Thymus (tissue), 14 donors: Measurements from ENCODE around the gene GATA6. TPM values are rescaled to one million over a fixed set of nuclear protein-coding genes. Genes with fewer than 3 reads are reported as not detected.
A peak's percentile ranks its signal among the peaks of the same experiment; 100 is the strongest.

Experiments used
- DNase-seq, 9 donors: peaks; one replicate each; pipeline ENCODE4 v3.0.0-alpha.2; 2013; ENCODE audit warnings: low spot score in 9 of 9, low read depth in 6 of 9, missing footprints in 1 of 9
- H3K27ac ChIP-seq, 2 donors: one replicate each; pipeline ENCODE4 v1.5.1; 2013; ENCODE audit warnings: control low read depth in 1 of 2, low read depth in 1 of 2, low read length in 1 of 2, mild to moderate bottlenecking in 1 of 2, moderate library complexity in 1 of 2
- H3K27me3 ChIP-seq, 2 donors: one replicate each; pipeline ENCODE4 v1.5.1; 2013; ENCODE audit warnings: low read length in 1 of 2; ENCODE audit not compliant: control insufficient read depth in 2 of 2, insufficient read depth in 1 of 2
- H3K36me3 ChIP-seq, 2 donors: one replicate each; pipeline ENCODE4 v1.5.1; 2013; ENCODE audit warnings: low read length in 1 of 2, mild to moderate bottlenecking in 1 of 2, moderate library complexity in 1 of 2; ENCODE audit not compliant: control insufficient read depth in 2 of 2, insufficient read depth in 2 of 2
- H3K4me1 ChIP-seq, 2 donors: one replicate each; pipeline ENCODE4 v1.5.1; 2013; ENCODE audit warnings: low read length in 2 of 2; ENCODE audit not compliant: control insufficient read depth in 2 of 2, insufficient read depth in 2 of 2
- H3K4me3 ChIP-seq, 2 donors: one replicate each; pipeline ENCODE4 v1.5.1; 2013; ENCODE audit warnings: low read length in 2 of 2, control low read depth in 1 of 2, mild to moderate bottlenecking in 1 of 2
- H3K9me3 ChIP-seq, 2 donors: one replicate each; pipeline ENCODE4 v1.5.1; 2013; ENCODE audit warnings: low read length in 1 of 2, mild to moderate bottlenecking in 1 of 2; ENCODE audit not compliant: control insufficient read depth in 2 of 2, insufficient read depth in 1 of 2
- WGBS: extraction: QIAGEN DNeasy Blood & Tissue Kit; methylation state at CpG from one replicate; pipeline ENCODE4 v1.1.7; 2013; 5-methylcytosine and 5-hydroxymethylcytosine counted together
- long read RNA-seq, 10 donors: transcript quantifications; one replicate each; lab custom pipeline, GENCODE V29; 2026
- polyA plus RNA-seq: library from polyadenylated mRNA; stranded (reverse); fragments of 200-250 nt; gene quantifications from one replicate; pipeline ENCODE4 v1.2.3, GENCODE V29; 2013
- total RNA-seq: library from RNA; stranded (reverse); fragments of 120-200 nt; gene quantifications from one replicate; pipeline ENCODE4 v1.2.4, GENCODE V29; 2013
- donor health status: healthy.

The GATA6 gene
- total RNA-seq (0.47 TPM), polyA plus RNA-seq (2.0 TPM)
- long read RNA-seq, donor 1 = 0 reads
- long read RNA-seq, donor 2, partial matches to known transcripts = 0 of 1 reads
- long read RNA-seq, donor 2, other reads (novel, unspliced or antisense) = 0 of 1 reads
- long read RNA-seq, donor 3, partial matches to known transcripts = 0 of 1 reads
- long read RNA-seq, donor 3, other reads (novel, unspliced or antisense) = 0 of 1 reads
- long read RNA-seq, donor 4 = 0 reads
- long read RNA-seq, donor 5 = 0 reads
- long read RNA-seq, donor 6, partial matches to known transcripts = 0 of 2 reads
- long read RNA-seq, donor 6, other reads (novel, unspliced or antisense) = 0 of 2 reads
- long read RNA-seq, donor 7 = 0 reads
- long read RNA-seq, donor 8, partial matches to known transcripts = 0 of 1 reads
- long read RNA-seq, donor 8, other reads (novel, unspliced or antisense) = 0 of 1 reads
- long read RNA-seq, donor 9, partial matches to known transcripts = 0 of 1 reads
- long read RNA-seq, donor 9, other reads (novel, unspliced or antisense) = 0 of 1 reads
- long read RNA-seq, donor 10 = 0 reads

GRCh38 chr18:22169011-22169888 is at the start of gene GATA6:
GATA6 (plus strand) TSS chr18:22169589; CDS start chr18:22171145, 1,556 bp downstream.
- 1% methylated on average over 86 of the region's 87 CpGs for whole genome bisulfite sequencing
- Histone ChIP-seq H3K4me3 (peak within 1 kb of the TSS; percentile 35 to 49), H3K9me3 (peaks cover 0 to 1% of the 10 kb centered on the region in 2 donors), H3K27me3 (peaks cover 96 to 97% of the 10 kb centered on the region in 2 donors), H3K27ac (peak within 1 kb of the TSS; percentile 31 to 43), H3K4me1 (peaks cover 3 to 9% of the 10 kb centered on the region in 2 donors), H3K36me3 (no peaks in the 10 kb centered on the region)
- peak in 3 of 9 donors; percentile 9 to 43 (median 28) for DNase-seq

GRCh38 chr18:22124970-22125369 is 44.4 kb upstream of the GATA6 start:
- 93% methylated on average over 1 of the region's 1 CpG for WGBS
- H3K4me1 ChIP-seq = no peaks in the 10 kb centered on the region

GRCh38 chr18:22128954-22129353 is 40.4 kb upstream of the GATA6 start:
- no peaks in the 10 kb centered on the region for H3K36me3 ChIP-seq
- H3K4me1 ChIP-seq = no peaks in the 10 kb centered on the region
- H3K27ac ChIP-seq = no peak overlapping the region
- 90% methylated on average over 5 of the region's 5 CpGs for WGBS
- H3K27me3 ChIP-seq = no peaks in the 10 kb centered on the region
- no peaks in the 10 kb centered on the region for H3K9me3 ChIP-seq
- DNase-seq = no peak
- no peak overlapping the region for H3K4me3 ChIP-seq

More at GRCh38 chr18:22124970-22125369, 44.4 kb upstream of the GATA6 start:
- H3K4me3 ChIP-seq = no peak overlapping the region
- no peaks in the 10 kb centered on the region for H3K27me3 ChIP-seq
- H3K27ac ChIP-seq = no peak overlapping the region
- no peaks in the 10 kb centered on the region for H3K36me3 ChIP-seq
- no peak for DNase-seq
- H3K9me3 ChIP-seq = no peaks in the 10 kb centered on the region

- 66% methylated on average over 1 of the region's 1 CpG for WGBS
- no peaks in the 10 kb centered on the region for H3K27me3 ChIP-seq
These were observed 39.6 kb upstream of the GATA6 start for GRCh38 chr18:22129778-22130177.

GRCh38 chr18:22132258-22132657 is 37.1 kb upstream of the GATA6 start:
- Histone ChIP-seq H3K9me3 (no peaks in the 10 kb centered on the region), H3K36me3 (no peaks in the 10 kb centered on the region), H3K27me3 (no peaks in the 10 kb centered on the region), H3K4me1 (no peaks in the 10 kb centered on the region), H3K4me3 (no peak overlapping the region), H3K27ac (no peak overlapping the region)
- 83% methylated on average over 2 of the region's 2 CpGs for WGBS
- no peak for DNase-seq

More at GRCh38 chr18:22129778-22130177, 39.6 kb upstream of the GATA6 start:
- Histone ChIP-seq H3K9me3 (no peaks in the 10 kb centered on the region), H3K27ac (no peak overlapping the region), H3K4me1 (no peaks in the 10 kb centered on the region), H3K4me3 (no peak overlapping the region), H3K36me3 (no peaks in the 10 kb centered on the region)
- DNase-seq = no peak

- Histone ChIP-seq H3K4me1 (no peaks in the 10 kb centered on the region), H3K27me3 (no peaks in the 10 kb centered on the region), H3K4me3 (no peak overlapping the region), H3K27ac (no peak overlapping the region), H3K36me3 (no peaks in the 10 kb centered on the region), H3K9me3 (no peaks in the 10 kb centered on the region)
- no peak for DNase-seq
- 96% methylated on average over 2 of the region's 2 CpGs for whole genome bisulfite sequencing
These were observed 36.6 kb upstream of the GATA6 start for GRCh38 chr18:22132763-22133162.

- no peaks in the 10 kb centered on the region for H3K4me1 ChIP-seq
- no peak overlapping the region for H3K4me3 ChIP-seq
- no peaks in the 10 kb centered on the region for H3K27me3 ChIP-seq
- no peaks in the 10 kb centered on the region for H3K9me3 ChIP-seq
- DNase-seq = no peak
- no peaks in the 10 kb centered on the region for H3K36me3 ChIP-seq
- H3K27ac ChIP-seq = no peak overlapping the region
- WGBS = 88% methylated on average over 4 of the region's 4 CpGs
These were observed 33.0 kb upstream of the GATA6 start for GRCh38 chr18:22136395-22136794.

DNA sequence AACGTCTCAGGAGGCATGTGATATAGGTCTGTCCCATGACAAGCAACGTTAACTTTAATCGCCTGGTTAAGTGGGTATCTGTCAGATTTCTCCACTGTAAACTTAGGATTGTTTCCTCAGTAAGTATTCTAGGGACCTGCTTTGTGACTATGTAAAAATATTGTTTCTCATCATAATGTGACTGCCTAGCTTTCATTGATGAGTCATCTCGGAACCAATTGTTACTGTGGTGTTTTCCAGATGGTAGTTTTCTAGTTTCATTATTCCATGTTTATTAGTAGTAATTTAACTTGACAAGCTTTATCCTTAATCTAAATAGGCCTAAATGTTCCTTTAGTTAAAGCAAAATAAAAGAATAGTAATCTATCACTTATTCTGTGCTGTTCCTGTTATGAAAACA is 28.2 kb upstream of the GATA6 start:
- 94% methylated on average over 4 of the region's 4 CpGs for WGBS
- no peak for DNase-seq
- Histone ChIP-seq H3K4me1 (no peaks in the 10 kb centered on the region), H3K4me3 (no peak overlapping the region), H3K27ac (no peak overlapping the region), H3K27me3 (no peaks in the 10 kb centered on the region), H3K9me3 (no peaks in the 10 kb centered on the region), H3K36me3 (no peaks in the 10 kb centered on the region)
